IMR-90 (cell line): ENCODE measurements around the gene KDM2B.

Experiments used
- CTCF ChIP-seq: conservative IDR thresholded peaks from 2 replicates; pipeline ENCODE4 v1.5.1; 2012; ENCODE audit warnings: mild to moderate bottlenecking, low read depth, low read length, improper control_type of control experiment
- POLR2A ChIP-seq: IDR thresholded peaks from 2 replicates; pipeline ENCODE4 v1.6.1; 2012; ENCODE audit warnings: mild to moderate bottlenecking, low read depth, low read length
- RCOR1 ChIP-seq: IDR thresholded peaks from 2 replicates; pipeline ENCODE4 v1.6.1; 2012; ENCODE audit warnings: mild to moderate bottlenecking, low read length, improper control_type of control experiment; ENCODE audit not compliant: insufficient replicate concordance

- TF ChIP-seq CTCF (no peak), RCOR1 (no peak), POLR2A (peak; percentile 65)
These were observed 113.8 kb downstream of the KDM2B start for GRCh38 chr12:121466794-121467637.
